Hypothalamus (tissue), 51 donors: ENCODE measurements around the gene SPATA31D3.
"Not testable (repeated sequence)": the region's sequence is repeated elsewhere in the genome, so short reads cannot be mapped to it uniquely, and the experiment has no call there.

Source experiments
- DNase-seq, 51 donors: peaks; one replicate each; lab custom pipeline; 2025; lab: John Stamatoyannopoulos, UW

SPATA31D3 gene

GRCh38 chr9:81974764-81975163 is 31.5 kb downstream of the SPATA31D3 start:
- DNase-seq: no peak

- DNase-seq: no peak
Observed at GRCh38 chr9:81976351-81976750, 33.1 kb downstream of the SPATA31D3 start.

- DNase-seq: no peak
Observed at GRCh38 chr9:81979196-81979595, 35.9 kb downstream of the SPATA31D3 start.

- DNase-seq: no peak
Observed at GRCh38 chr9:81980568-81980967, 37.3 kb downstream of the SPATA31D3 start.

GRCh38 chr9:81981883-81982282 is 38.6 kb downstream of the SPATA31D3 start:
- DNase-seq: no peak

- DNase-seq: no peak
Observed at GRCh38 chr9:81984928-81985327, 41.6 kb downstream of the SPATA31D3 start.

- DNase-seq: no peak
Observed at GRCh38 chr9:81986051-81986450, 42.8 kb downstream of the SPATA31D3 start.

- not testable (repeated sequence) for DNase-seq
Observed at GRCh38 chr9:81988472-81988871, 45.2 kb downstream of the SPATA31D3 start, which contains the start of gene SPATA31D1. TSS of gene SPATA31D1 (plus strand) at chr9:81988772. CDS start at chr9:81988819, 47 bp downstream.

GRCh38 chr9:81989700-81990099 is 46.4 kb downstream of the SPATA31D3 start:
- DNase-seq: no peak

- DNase-seq: no peak
Observed at GRCh38 chr9:81993656-81994055, 50.4 kb downstream of the SPATA31D3 start.
